Progenitor cell of endocrine pancreas (in vitro differentiated cells): ENCODE measurements around the gene CREBBP. TPM values are rescaled to one million over a fixed set of nuclear protein-coding genes. Genes with fewer than 3 reads are reported as not detected.

Experiments
- DNase-seq: peaks from one replicate; pipeline ENCODE4 v3.0.0; 2021; ENCODE audit warnings: low spot score; ENCODE audit not compliant: unreplicated experiment
- H3K27ac Mint-ChIP-seq: 2 replicates; pipeline ENCODE4 v1.8.0; 2021; ENCODE audit warnings: mild to moderate bottlenecking, moderate library complexity, mixed read lengths
- H3K27me3 Mint-ChIP-seq: 2 replicates; pipeline ENCODE4 v1.8.0; 2021; ENCODE audit warnings: mixed read lengths
- H3K36me3 Mint-ChIP-seq: 2 replicates; pipeline ENCODE4 v1.8.0; 2022; ENCODE audit warnings: mixed read lengths; ENCODE audit not compliant: insufficient read depth
- H3K4me1 Mint-ChIP-seq: 2 replicates; pipeline ENCODE4 v1.8.0; 2021; ENCODE audit warnings: low read depth, mixed read lengths
- H3K4me3 Mint-ChIP-seq: 2 replicates; pipeline ENCODE4 v1.8.0; 2021; ENCODE audit warnings: low read depth, mild to moderate bottlenecking, moderate library complexity, mixed read lengths
- H3K9me3 Mint-ChIP-seq: 2 replicates; pipeline ENCODE4 v1.8.0; 2021; ENCODE audit warnings: low read depth, mixed read lengths
- total RNA-seq: library from RNA; stranded (reverse); gene quantifications from 2 replicates; pipeline ENCODE4 v1.2.1, GENCODE V29; 2021
- TF ChIP-seq, protein P1 (sequence below): fragments of 200-600 bp; sonication (generic); IDR thresholded peaks from one replicate; pipeline ENCODE4 v1.5.0; 2021; ENCODE audit warnings: antibody characterized with exemption, mild to moderate bottlenecking; ENCODE audit not compliant: unreplicated experiment

The CREBBP gene
- total RNA-seq, 1 donor from 2014 or later, result 144 TPM

- TF ChIP-seq, protein P1, sequence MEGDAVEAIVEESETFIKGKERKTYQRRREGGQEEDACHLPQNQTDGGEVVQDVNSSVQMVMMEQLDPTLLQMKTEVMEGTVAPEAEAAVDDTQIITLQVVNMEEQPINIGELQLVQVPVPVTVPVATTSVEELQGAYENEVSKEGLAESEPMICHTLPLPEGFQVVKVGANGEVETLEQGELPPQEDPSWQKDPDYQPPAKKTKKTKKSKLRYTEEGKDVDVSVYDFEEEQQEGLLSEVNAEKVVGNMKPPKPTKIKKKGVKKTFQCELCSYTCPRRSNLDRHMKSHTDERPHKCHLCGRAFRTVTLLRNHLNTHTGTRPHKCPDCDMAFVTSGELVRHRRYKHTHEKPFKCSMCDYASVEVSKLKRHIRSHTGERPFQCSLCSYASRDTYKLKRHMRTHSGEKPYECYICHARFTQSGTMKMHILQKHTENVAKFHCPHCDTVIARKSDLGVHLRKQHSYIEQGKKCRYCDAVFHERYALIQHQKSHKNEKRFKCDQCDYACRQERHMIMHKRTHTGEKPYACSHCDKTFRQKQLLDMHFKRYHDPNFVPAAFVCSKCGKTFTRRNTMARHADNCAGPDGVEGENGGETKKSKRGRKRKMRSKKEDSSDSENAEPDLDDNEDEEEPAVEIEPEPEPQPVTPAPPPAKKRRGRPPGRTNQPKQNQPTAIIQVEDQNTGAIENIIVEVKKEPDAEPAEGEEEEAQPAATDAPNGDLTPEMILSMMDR, result no peak
These were observed 181.6 kb downstream of the CREBBP start for GRCh38 chr16:3698941-3699340.

GRCh38 chr16:3696425-3697218 lies 183.9 kb downstream of the CREBBP start:
- Mint-ChIP-seq H3K4me1 (peaks cover 34% of the 10 kb centered on the region), H3K36me3 (peaks cover 9% of the 10 kb centered on the region), H3K9me3 (no peaks in the 10 kb centered on the region), H3K27ac (peak overlapping the region; percentile 99), H3K27me3 (no peaks in the 10 kb centered on the region), H3K4me3 (peak overlapping the region; percentile 58)
- no peak for DNase-seq
- TF ChIP-seq, protein P1, result no peak

More at GRCh38 chr16:3698941-3699340, 181.6 kb downstream of the CREBBP start:
- Mint-ChIP-seq H3K27ac (peak overlapping the region; percentile 45), H3K27me3 (no peaks in the 10 kb centered on the region), H3K9me3 (no peaks in the 10 kb centered on the region), H3K4me1 (peaks cover 27% of the 10 kb centered on the region), H3K4me3 (no peak overlapping the region), H3K36me3 (peaks cover 10% of the 10 kb centered on the region)
- no peak for DNase-seq

DNA sequence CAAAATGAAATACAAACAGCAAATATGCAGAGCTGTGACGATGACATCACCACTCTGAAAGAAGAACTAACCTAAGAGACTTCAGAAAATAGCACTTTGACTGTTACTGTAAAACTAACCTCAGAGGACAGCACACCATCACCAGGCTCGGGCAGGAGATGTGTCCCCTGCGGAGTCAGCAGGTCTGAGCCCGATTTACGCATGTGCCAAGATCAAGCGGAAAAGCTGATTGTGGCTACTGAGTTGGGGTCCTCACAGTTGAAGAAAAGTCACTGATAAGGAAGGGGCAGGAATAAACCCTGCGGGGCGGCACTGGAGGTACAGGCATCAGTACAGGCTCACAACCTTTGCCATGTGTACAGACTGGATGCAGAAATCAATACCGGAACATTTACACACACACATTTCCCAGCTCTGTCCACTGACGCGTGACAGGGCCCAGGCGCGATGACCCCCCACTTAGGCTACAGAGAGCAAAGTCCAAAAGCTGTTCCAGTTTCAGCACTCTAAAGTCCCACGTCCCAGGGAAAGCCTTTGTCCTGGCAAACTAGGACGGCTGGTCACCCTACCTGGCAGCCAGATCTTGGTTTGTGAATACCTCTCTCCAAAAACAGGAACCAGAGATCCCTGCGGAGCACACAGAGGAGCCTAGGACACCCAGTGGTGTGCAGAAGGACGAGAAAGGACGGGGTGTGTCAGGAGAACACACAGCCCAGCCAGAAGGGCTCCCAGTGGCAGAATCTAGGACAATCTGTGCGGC lies 184.7 kb downstream of the CREBBP start:
- Mint-ChIP-seq H3K36me3 (peaks cover 9% of the 10 kb centered on the region), H3K4me1 (peaks cover 32% of the 10 kb centered on the region), H3K9me3 (no peaks in the 10 kb centered on the region), H3K27me3 (no peaks in the 10 kb centered on the region), H3K4me3 (peak overlapping the region; percentile 58), H3K27ac (peak overlapping the region; percentile 99)
- TF ChIP-seq, protein P1, result no peak
- DNase-seq, result peak; percentile 56

GRCh38 chr16:3694051-3694450 lies 186.5 kb downstream of the CREBBP start:
- peaks cover 38% of the 10 kb centered on the region for H3K4me1 Mint-ChIP-seq
- DNase-seq, result no peak
- H3K27ac Mint-ChIP-seq, result no peak overlapping the region
- H3K27me3 Mint-ChIP-seq, result no peaks in the 10 kb centered on the region
- H3K4me3 Mint-ChIP-seq, result no peak overlapping the region
- H3K9me3 Mint-ChIP-seq, result no peaks in the 10 kb centered on the region
- TF ChIP-seq, protein P1, result no peak
- peaks cover 13% of the 10 kb centered on the region for H3K36me3 Mint-ChIP-seq

- Mint-ChIP-seq H3K27ac (peak overlapping the region; percentile 52), H3K27me3 (no peaks in the 10 kb centered on the region), H3K4me1 (peaks cover 36% of the 10 kb centered on the region), H3K4me3 (no peak overlapping the region), H3K9me3 (no peaks in the 10 kb centered on the region), H3K36me3 (peaks cover 25% of the 10 kb centered on the region)
- TF ChIP-seq, protein P1, result no peak
- DNase-seq, result no peak
These were observed 188.8 kb downstream of the CREBBP start for GRCh38 chr16:3691761-3692160.
